ENCODE results near the gene OXSR1. TPM values are rescaled to one million over a fixed set of nuclear protein-coding genes. Genes with fewer than 3 reads are reported as not detected.
A peak's percentile ranks its signal among the peaks of the same experiment; 100 is the strongest.

Gene OXSR1
- total and polyA plus RNA-seq, 4 donors, result 4.3 to 24.7 (median 12.2) TPM

DNA sequence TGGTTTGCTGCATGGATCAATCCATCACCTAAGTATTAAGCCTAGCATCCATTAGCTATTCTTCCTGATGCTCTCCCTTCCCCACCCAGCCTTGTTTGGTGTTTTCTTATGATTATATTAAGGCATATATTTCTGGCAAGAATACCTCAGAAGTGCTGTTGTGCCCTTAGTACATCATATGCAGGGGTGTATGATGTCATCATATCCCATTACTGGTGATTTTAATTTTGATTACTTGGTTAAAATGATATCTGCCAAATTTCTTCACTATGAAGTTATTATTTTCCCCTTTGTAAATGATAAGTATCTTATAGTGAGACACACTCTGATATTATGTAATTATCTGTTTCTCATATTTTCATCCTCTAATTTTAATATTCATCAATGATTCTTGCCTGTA, 132.2 kb downstream of the OXSR1 start:
- TF ChIP-seq FOXA2 (IDR thresholded peaks at IDR 0.05) (no peak), JUND (IDR thresholded peaks at IDR 0.05) (no peak), RXRA (IDR thresholded peaks at IDR 0.05) (no peak), HNF4G (IDR thresholded peaks at IDR 0.05) (no peak), NR2F2 (IDR thresholded peaks at IDR 0.05) (no peak), TAF1 (conservative IDR thresholded peaks at IDR 0.05) (no peak), EGR1 (IDR thresholded peaks at IDR 0.05; ENCODE audit: low read depth in 2 of 2) (no peak), GABPA (IDR thresholded peaks at IDR 0.05 in 1 of 2, conservative IDR thresholded peaks at IDR 0.05 in 1 of 2) (no peak), FOXA1 (IDR thresholded peaks at IDR 0.05) (no peak)
- TF ChIP-seq, protein P1, sequence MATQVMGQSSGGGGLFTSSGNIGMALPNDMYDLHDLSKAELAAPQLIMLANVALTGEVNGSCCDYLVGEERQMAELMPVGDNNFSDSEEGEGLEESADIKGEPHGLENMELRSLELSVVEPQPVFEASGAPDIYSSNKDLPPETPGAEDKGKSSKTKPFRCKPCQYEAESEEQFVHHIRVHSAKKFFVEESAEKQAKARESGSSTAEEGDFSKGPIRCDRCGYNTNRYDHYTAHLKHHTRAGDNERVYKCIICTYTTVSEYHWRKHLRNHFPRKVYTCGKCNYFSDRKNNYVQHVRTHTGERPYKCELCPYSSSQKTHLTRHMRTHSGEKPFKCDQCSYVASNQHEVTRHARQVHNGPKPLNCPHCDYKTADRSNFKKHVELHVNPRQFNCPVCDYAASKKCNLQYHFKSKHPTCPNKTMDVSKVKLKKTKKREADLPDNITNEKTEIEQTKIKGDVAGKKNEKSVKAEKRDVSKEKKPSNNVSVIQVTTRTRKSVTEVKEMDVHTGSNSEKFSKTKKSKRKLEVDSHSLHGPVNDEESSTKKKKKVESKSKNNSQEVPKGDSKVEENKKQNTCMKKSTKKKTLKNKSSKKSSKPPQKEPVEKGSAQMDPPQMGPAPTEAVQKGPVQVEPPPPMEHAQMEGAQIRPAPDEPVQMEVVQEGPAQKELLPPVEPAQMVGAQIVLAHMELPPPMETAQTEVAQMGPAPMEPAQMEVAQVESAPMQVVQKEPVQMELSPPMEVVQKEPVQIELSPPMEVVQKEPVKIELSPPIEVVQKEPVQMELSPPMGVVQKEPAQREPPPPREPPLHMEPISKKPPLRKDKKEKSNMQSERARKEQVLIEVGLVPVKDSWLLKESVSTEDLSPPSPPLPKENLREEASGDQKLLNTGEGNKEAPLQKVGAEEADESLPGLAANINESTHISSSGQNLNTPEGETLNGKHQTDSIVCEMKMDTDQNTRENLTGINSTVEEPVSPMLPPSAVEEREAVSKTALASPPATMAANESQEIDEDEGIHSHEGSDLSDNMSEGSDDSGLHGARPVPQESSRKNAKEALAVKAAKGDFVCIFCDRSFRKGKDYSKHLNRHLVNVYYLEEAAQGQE (IDR thresholded peaks at IDR 0.05), result no peak
- TF ChIP-seq, protein P2, sequence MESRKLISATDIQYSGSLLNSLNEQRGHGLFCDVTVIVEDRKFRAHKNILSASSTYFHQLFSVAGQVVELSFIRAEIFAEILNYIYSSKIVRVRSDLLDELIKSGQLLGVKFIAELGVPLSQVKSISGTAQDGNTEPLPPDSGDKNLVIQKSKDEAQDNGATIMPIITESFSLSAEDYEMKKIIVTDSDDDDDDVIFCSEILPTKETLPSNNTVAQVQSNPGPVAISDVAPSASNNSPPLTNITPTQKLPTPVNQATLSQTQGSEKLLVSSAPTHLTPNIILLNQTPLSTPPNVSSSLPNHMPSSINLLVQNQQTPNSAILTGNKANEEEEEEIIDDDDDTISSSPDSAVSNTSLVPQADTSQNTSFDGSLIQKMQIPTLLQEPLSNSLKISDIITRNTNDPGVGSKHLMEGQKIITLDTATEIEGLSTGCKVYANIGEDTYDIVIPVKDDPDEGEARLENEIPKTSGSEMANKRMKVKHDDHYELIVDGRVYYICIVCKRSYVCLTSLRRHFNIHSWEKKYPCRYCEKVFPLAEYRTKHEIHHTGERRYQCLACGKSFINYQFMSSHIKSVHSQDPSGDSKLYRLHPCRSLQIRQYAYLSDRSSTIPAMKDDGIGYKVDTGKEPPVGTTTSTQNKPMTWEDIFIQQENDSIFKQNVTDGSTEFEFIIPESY (IDR thresholded peaks at IDR 0.05), result no peak
- TF ChIP-seq, protein P3, sequence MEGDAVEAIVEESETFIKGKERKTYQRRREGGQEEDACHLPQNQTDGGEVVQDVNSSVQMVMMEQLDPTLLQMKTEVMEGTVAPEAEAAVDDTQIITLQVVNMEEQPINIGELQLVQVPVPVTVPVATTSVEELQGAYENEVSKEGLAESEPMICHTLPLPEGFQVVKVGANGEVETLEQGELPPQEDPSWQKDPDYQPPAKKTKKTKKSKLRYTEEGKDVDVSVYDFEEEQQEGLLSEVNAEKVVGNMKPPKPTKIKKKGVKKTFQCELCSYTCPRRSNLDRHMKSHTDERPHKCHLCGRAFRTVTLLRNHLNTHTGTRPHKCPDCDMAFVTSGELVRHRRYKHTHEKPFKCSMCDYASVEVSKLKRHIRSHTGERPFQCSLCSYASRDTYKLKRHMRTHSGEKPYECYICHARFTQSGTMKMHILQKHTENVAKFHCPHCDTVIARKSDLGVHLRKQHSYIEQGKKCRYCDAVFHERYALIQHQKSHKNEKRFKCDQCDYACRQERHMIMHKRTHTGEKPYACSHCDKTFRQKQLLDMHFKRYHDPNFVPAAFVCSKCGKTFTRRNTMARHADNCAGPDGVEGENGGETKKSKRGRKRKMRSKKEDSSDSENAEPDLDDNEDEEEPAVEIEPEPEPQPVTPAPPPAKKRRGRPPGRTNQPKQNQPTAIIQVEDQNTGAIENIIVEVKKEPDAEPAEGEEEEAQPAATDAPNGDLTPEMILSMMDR (IDR thresholded peaks at IDR 0.05; ENCODE audit: low read depth, low read length, missing input control), result no peak
- TF ChIP-seq, protein P4, sequence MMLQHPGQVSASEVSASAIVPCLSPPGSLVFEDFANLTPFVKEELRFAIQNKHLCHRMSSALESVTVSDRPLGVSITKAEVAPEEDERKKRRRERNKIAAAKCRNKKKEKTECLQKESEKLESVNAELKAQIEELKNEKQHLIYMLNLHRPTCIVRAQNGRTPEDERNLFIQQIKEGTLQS (IDR thresholded peaks at IDR 0.05), result no peak
- TF ChIP-seq, protein P5, sequence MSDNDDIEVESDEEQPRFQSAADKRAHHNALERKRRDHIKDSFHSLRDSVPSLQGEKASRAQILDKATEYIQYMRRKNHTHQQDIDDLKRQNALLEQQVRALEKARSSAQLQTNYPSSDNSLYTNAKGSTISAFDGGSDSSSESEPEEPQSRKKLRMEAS (IDR thresholded peaks at IDR 0.05), result no peak
- Histone ChIP-seq H3K9me3 (ENCODE audit: control insufficient read depth in 4 of 4, low read length in 3 of 4) (no peaks in the 10 kb centered on the region), H3K4me1 (ENCODE audit: control insufficient read depth in 4 of 4, insufficient read depth in 4 of 4, low read length in 3 of 4) (no peaks in the 10 kb centered on the region), H3K27ac (ENCODE audit: low read depth in 1 of 2, low read length in 2 of 2) (no peak overlapping the region), H3K9ac (ENCODE audit: low read depth in 1 of 2, low read length in 2 of 2) (no peak overlapping the region), H3K36me3 (ENCODE audit: control insufficient read depth in 4 of 4, insufficient read depth in 3 of 4, low read depth in 1 of 4, low read length in 3 of 4) (no peaks in the 10 kb centered on the region), H3K27me3 (ENCODE audit: control insufficient read depth in 4 of 4, insufficient read depth in 4 of 4, low read length in 3 of 4) (no peaks in the 10 kb centered on the region), H3K4me3 (ENCODE audit: low read depth in 1 of 3, low read length in 3 of 3) (no peak overlapping the region)
- no peak for DNase-seq (ENCODE audit: low spot score)

DNA sequence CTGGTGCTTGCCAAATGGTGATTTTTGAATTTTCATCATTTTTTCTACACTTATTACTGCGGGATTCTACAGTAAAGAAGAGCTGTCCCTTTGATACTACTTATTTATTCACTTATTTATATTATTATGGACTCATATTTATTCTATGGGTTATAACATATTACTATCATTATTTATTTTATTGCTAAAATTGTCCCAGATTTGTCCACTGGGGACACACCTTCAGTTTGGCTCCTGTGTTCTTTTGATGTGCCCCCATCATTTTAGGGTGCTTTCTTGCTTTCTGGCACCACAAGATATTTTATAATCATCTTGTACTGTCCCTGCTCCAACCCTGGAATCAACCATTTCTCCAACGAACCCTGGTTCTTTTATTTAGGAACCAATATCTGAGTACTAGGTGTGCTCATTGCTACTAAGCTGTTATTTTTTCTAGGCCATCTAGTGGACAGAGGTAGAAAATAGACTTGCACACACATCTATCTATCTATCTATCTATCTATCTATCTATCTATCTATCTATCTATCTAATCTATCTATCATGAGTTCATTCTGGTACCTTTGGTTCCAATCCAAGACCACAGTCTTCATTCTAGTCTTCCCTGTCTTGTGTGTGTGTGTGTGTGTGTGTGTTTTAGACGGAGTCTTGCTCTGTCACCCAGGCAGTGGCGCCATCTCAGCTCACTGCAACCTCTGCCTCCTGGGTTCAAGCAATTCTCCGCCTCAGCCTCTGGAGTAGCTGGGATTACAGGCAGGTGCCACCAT, 132.8 kb downstream of the OXSR1 start:
- Histone ChIP-seq H3K4me3 (ENCODE audit: low read depth in 1 of 3, low read length in 3 of 3) (no peak overlapping the region), H3K4me1 (ENCODE audit: control insufficient read depth in 4 of 4, insufficient read depth in 4 of 4, low read length in 3 of 4) (no peaks in the 10 kb centered on the region), H3K9me3 (ENCODE audit: control insufficient read depth in 4 of 4, low read length in 3 of 4) (no peaks in the 10 kb centered on the region), H3K36me3 (ENCODE audit: control insufficient read depth in 4 of 4, insufficient read depth in 3 of 4, low read depth in 1 of 4, low read length in 3 of 4) (no peaks in the 10 kb centered on the region), H3K9ac (ENCODE audit: low read depth in 1 of 2, low read length in 2 of 2) (no peak overlapping the region), H3K27me3 (ENCODE audit: control insufficient read depth in 4 of 4, insufficient read depth in 4 of 4, low read length in 3 of 4) (no peaks in the 10 kb centered on the region), H3K27ac (ENCODE audit: low read depth in 1 of 2, low read length in 2 of 2) (no peak overlapping the region)
- TF ChIP-seq, protein P3 (IDR thresholded peaks at IDR 0.05; ENCODE audit: low read depth, low read length, missing input control), result peak; percentile 20
- TF ChIP-seq RAD21 (IDR thresholded peaks at IDR 0.05) (peak; percentile 58 to 67), NR2F2 (IDR thresholded peaks at IDR 0.05) (no peak)
- TF ChIP-seq, protein P4 (IDR thresholded peaks at IDR 0.05), result no peak
- WGBS, result 77% methylated on average over 5 of the region's 5 CpGs
- no peak for DNase-seq (ENCODE audit: low spot score)

All from liver (tissue), 9 donors.